ENCODE results near the gene FRMD4A.
"Not testable (repeated sequence)": the region's sequence is repeated elsewhere in the genome, so short reads cannot be mapped to it uniquely, and the experiment has no call there.

Gene FRMD4A

GRCh38 chr10:14062528-14063260, 268.0 kb downstream of the FRMD4A start:
- peak; percentile 4 for DNase-seq
- in situ Hi-C loops (cut with HindIII; ENCODE audit: low pct_ligation_motif_present, low pct_unique_long_range_greater_than_20kb, low sequenced_read_pairs) = no loop called here

GRCh38 chr10:14060320-14061070, 270.2 kb downstream of the FRMD4A start:
- DNase-seq = no peak
- in situ Hi-C loops (cut with HindIII; ENCODE audit: low pct_ligation_motif_present, low pct_unique_long_range_greater_than_20kb, low sequenced_read_pairs) = no loop called here

- no peak for DNase-seq
- in situ Hi-C loops (cut with HindIII; ENCODE audit: low pct_ligation_motif_present, low pct_unique_long_range_greater_than_20kb, low sequenced_read_pairs) = no loop called here
These were observed 274.0 kb downstream of the FRMD4A start for GRCh38 chr10:14056610-14057332.

- in situ Hi-C loops (cut with HindIII; ENCODE audit: low pct_ligation_motif_present, low pct_unique_long_range_greater_than_20kb, low sequenced_read_pairs) = no loop called here
- DNase-seq = no peak
These were observed 277.8 kb downstream of the FRMD4A start for GRCh38 chr10:14052931-14053330.

- in situ Hi-C loops (cut with HindIII; ENCODE audit: low pct_ligation_motif_present, low pct_unique_long_range_greater_than_20kb, low sequenced_read_pairs) = no loop called here
- DNase-seq = no peak
These were observed 280.1 kb downstream of the FRMD4A start for GRCh38 chr10:14050598-14050997.

- no peak for DNase-seq
These were observed 281.7 kb downstream of the FRMD4A start for GRCh38 chr10:14048930-14049613.

GRCh38 chr10:14047431-14047830, 283.3 kb downstream of the FRMD4A start:
- no peak for DNase-seq

More at GRCh38 chr10:14048930-14049613, 281.7 kb downstream of the FRMD4A start:
- in situ Hi-C loops (cut with HindIII; ENCODE audit: low pct_ligation_motif_present, low pct_unique_long_range_greater_than_20kb, low sequenced_read_pairs) = no loop called here

GRCh38 chr10:14042051-14042450, 288.7 kb downstream of the FRMD4A start:
- in situ Hi-C loops (cut with HindIII; ENCODE audit: low pct_ligation_motif_present, low pct_unique_long_range_greater_than_20kb, low sequenced_read_pairs); DNase-seq: not testable (repeated sequence)

More at GRCh38 chr10:14047431-14047830, 283.3 kb downstream of the FRMD4A start:
- in situ Hi-C loops (cut with HindIII; ENCODE audit: low pct_ligation_motif_present, low pct_unique_long_range_greater_than_20kb, low sequenced_read_pairs) = no loop called here

- no peak for DNase-seq
- in situ Hi-C loops (cut with HindIII; ENCODE audit: low pct_ligation_motif_present, low pct_unique_long_range_greater_than_20kb, low sequenced_read_pairs) = no loop called here
These were observed 289.7 kb downstream of the FRMD4A start for GRCh38 chr10:14040787-14041631.

- no peak for DNase-seq
- in situ Hi-C loops (cut with HindIII; ENCODE audit: low pct_ligation_motif_present, low pct_unique_long_range_greater_than_20kb, low sequenced_read_pairs) = no loop called here
These were observed 290.6 kb downstream of the FRMD4A start for GRCh38 chr10:14039968-14040668.

GRCh38 chr10:14036233-14036632, 294.5 kb downstream of the FRMD4A start:
- DNase-seq = no peak
- in situ Hi-C loops (cut with HindIII; ENCODE audit: low pct_ligation_motif_present, low pct_unique_long_range_greater_than_20kb, low sequenced_read_pairs) = no loop called here

GRCh38 chr10:14035506-14035905, 295.2 kb downstream of the FRMD4A start:
- no peak for DNase-seq
- in situ Hi-C loops (cut with HindIII; ENCODE audit: low pct_ligation_motif_present, low pct_unique_long_range_greater_than_20kb, low sequenced_read_pairs) = no loop called here

- no peak for DNase-seq
- in situ Hi-C loops (cut with HindIII; ENCODE audit: low pct_ligation_motif_present, low pct_unique_long_range_greater_than_20kb, low sequenced_read_pairs) = no loop called here
These were observed 298.2 kb downstream of the FRMD4A start for GRCh38 chr10:14032406-14032998.

- in situ Hi-C loops (cut with HindIII; ENCODE audit: low pct_ligation_motif_present, low pct_unique_long_range_greater_than_20kb, low sequenced_read_pairs) = no loop called here
These were observed 304.4 kb downstream of the FRMD4A start for GRCh38 chr10:14026325-14026724.

GRCh38 chr10:14025283-14026189, 305.2 kb downstream of the FRMD4A start:
- DNase-seq = no peak
- in situ Hi-C loops (cut with HindIII; ENCODE audit: low pct_ligation_motif_present, low pct_unique_long_range_greater_than_20kb, low sequenced_read_pairs) = no loop called here

More at GRCh38 chr10:14026325-14026724, 304.4 kb downstream of the FRMD4A start:
- no peak for DNase-seq

All from ACHN (cell line).